Measurements from ENCODE around the gene GNRH2.

GNRH2 gene

GRCh38 chr20:3031524-3032147, 11.8 kb upstream of the GNRH2 start:
- TF ChIP-seq CTCF (IDR thresholded peaks at IDR 0.05), result no peak
- Histone ChIP-seq H3K4me3 (no peak overlapping the region), H3K27ac (no peak overlapping the region)
- DNase-seq (ENCODE audit: low spot score), result no peak

- no peak overlapping the region for H3K4me3 ChIP-seq
- no peak for TF ChIP-seq CTCF (IDR thresholded peaks at IDR 0.05)
- DNase-seq (ENCODE audit: low spot score), result no peak
- H3K27ac ChIP-seq, result peak overlapping the region in 1 of 2 donors; percentile 2
Observed at GRCh38 chr20:3032624-3033023, 10.8 kb upstream of the GNRH2 start.

GRCh38 chr20:3037654-3038053, 5.8 kb upstream of the GNRH2 start:
- no peak overlapping the region for H3K4me3 ChIP-seq
- no peak overlapping the region for H3K27ac ChIP-seq
- no peak for DNase-seq (ENCODE audit: low spot score)
- TF ChIP-seq CTCF (IDR thresholded peaks at IDR 0.05), result no peak

GRCh38 chr20:3038454-3038853, 5.0 kb upstream of the GNRH2 start:
- Histone ChIP-seq H3K4me3 (no peak overlapping the region), H3K27ac (no peak overlapping the region)
- no peak for DNase-seq (ENCODE audit: low spot score)
- no peak for TF ChIP-seq CTCF (IDR thresholded peaks at IDR 0.05)

GRCh38 chr20:3039426-3039825, 4.0 kb upstream of the GNRH2 start:
- DNase-seq (ENCODE audit: low spot score), result no peak
- no peak overlapping the region for H3K27ac ChIP-seq
- no peak overlapping the region for H3K4me3 ChIP-seq
- no peak for TF ChIP-seq CTCF (IDR thresholded peaks at IDR 0.05)

DNA sequence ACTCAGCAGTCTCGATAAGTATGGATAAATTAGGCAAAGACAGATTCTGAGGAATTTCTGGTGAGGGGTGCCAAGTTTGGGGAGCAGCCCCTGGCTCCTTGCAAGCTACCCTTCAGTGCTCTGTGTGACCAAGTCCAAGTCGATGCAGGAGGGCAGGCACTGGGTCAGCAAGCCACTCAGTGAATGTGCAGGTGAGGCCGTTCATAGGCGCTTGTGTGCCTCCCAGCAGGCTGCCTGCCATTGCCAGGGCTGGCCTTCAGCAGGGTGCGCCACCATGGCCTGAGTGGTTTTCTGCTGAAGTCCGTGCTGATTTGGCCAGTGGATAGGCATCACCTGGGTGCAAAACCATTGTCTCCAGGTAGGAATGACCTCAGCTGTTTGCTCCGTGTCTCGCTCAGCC, 3.3 kb upstream of the GNRH2 start:
- Histone ChIP-seq H3K27ac (no peak overlapping the region), H3K4me3 (no peak overlapping the region)
- DNase-seq (ENCODE audit: low spot score), result no peak
- no peak for TF ChIP-seq CTCF (IDR thresholded peaks at IDR 0.05)

GRCh38 chr20:3041854-3042409, 1.5 kb upstream of the GNRH2 start:
- no peak overlapping the region for H3K4me3 ChIP-seq
- peak overlapping the region; percentile 65 to 94 for H3K27ac ChIP-seq
- no peak for DNase-seq (ENCODE audit: low spot score)
- TF ChIP-seq CTCF (IDR thresholded peaks at IDR 0.05), result no peak

All from coronary artery (tissue), 2 donors.